PC-9 (cell line): ENCODE data around the gene USP7. TPM values are rescaled to one million over a fixed set of nuclear protein-coding genes. Genes with fewer than 3 reads are reported as not detected.

ENCODE experiments used
- BruUV-seq: library from RNA; stranded (reverse); fragments of 400-500 nt; replicated peaks from 2 replicates; lab custom pipeline; 2021; lab: Mats Ljungman, UMichigan
- CTCF ChIA-PET: fragments of 300-600 bp; sonication (Branson Sonifier 250); formaldehyde crosslinking; loops from one replicate; lab custom pipeline; 2022; ENCODE audit warnings: antibody characterized with exemption; lab: Charles Lee
- POLR2A ChIA-PET: fragments of 300-600 bp; sonication (Branson Sonifier 250); formaldehyde crosslinking; loops from one replicate; lab custom pipeline; 2022; ENCODE audit warnings: antibody characterized with exemption; ENCODE audit not compliant: unreplicated experiment; lab: Charles Lee
- DNase-seq, 2 experiments: peaks; one replicate each; pipeline versions ENCODE4 v3.0.0 to v3.0.0-alpha.2; 2015 to 2022; ENCODE audit warnings: mixed read lengths in 1 of 2
- H2AFZ ChIP-seq: fragments of 200-600 bp; sonication (generic); 2 replicates; pipeline ENCODE4 v1.8.1; 2017; ENCODE audit warnings: antibody characterized with exemption
- H3F3A ChIP-seq: fragments of 200-600 bp; sonication (generic); 2 replicates; pipeline ENCODE4 v1.8.1; 2017; ENCODE audit warnings: antibody characterized with exemption, mild to moderate bottlenecking, low read depth; ENCODE audit not compliant: insufficient read depth
- H3K27ac ChIP-seq: fragments of 200-600 bp; sonication (generic); 2 replicates; pipeline ENCODE4 v1.6.1; 2016; ENCODE audit warnings: mixed run types
- H3K27me3 ChIP-seq: fragments of 200-600 bp; sonication (generic); 2 replicates; pipeline ENCODE4 v1.6.1; 2016; ENCODE audit warnings: low read depth, mixed run types; ENCODE audit not compliant: insufficient read depth
- H3K36me3 ChIP-seq: fragments of 200-600 bp; sonication (generic); 2 replicates; pipeline ENCODE4 v1.6.1; 2016; ENCODE audit warnings: low read depth, mixed run types
- H3K4me1 ChIP-seq: fragments of 200-600 bp; sonication (generic); replicated peaks from 2 replicates; pipeline ENCODE4 v1.6.1; 2016; ENCODE audit warnings: mixed run types; ENCODE audit not compliant: insufficient read depth
- H3K4me2 ChIP-seq: fragments of 200-600 bp; sonication (generic); 2 replicates; pipeline ENCODE4 v1.6.1; 2017; ENCODE audit warnings: mixed run types
- H3K4me3 ChIP-seq: fragments of 200-600 bp; sonication (generic); 2 replicates; pipeline ENCODE4 v1.6.1; 2016; ENCODE audit warnings: mixed run types
- H3K79me2 ChIP-seq: fragments of 200-600 bp; sonication (generic); 2 replicates; pipeline ENCODE4 v1.6.1; 2017; ENCODE audit warnings: low read depth, mixed run types
- H3K9me2 ChIP-seq: fragments of 200-600 bp; sonication (generic); 2 replicates; pipeline ENCODE4 v1.8.1; 2017; ENCODE audit warnings: mild to moderate bottlenecking; ENCODE audit not compliant: insufficient read depth
- H3K9me3 ChIP-seq: fragments of 200-600 bp; sonication (generic); 2 replicates; pipeline ENCODE4 v1.8.1; 2016; ENCODE audit warnings: low read depth; ENCODE audit not compliant: insufficient read depth
- H4K20me1 ChIP-seq: fragments of 200-600 bp; sonication (generic); 2 replicates; pipeline ENCODE4 v1.8.1; 2017; ENCODE audit not compliant: insufficient read depth
- EZH2 ChIP-seq: fragments of 200-600 bp; sonication (generic); IDR thresholded peaks from 2 replicates; pipeline ENCODE4 v1.8.0; 2017; ENCODE audit warnings: antibody characterized with exemption, low read depth
- intact Hi-C: fragments of 100-400 bp; cut with micrococcal nuclease; formaldehyde crosslinking; loops from one replicate; pipeline ENCODE4 v1.10.0; 2022; ENCODE audit not compliant: unreplicated experiment
- total RNA-seq: library from RNA; stranded (reverse); gene quantifications from 2 replicates; pipeline ENCODE4 v1.2.3, GENCODE V29; 2021
- TF ChIP-seq, protein P1 (sequence below): fragments of 200-600 bp; sonication (generic); conservative IDR thresholded peaks from 2 replicates; pipeline ENCODE4 v1.6.1; 2017; ENCODE audit warnings: mixed run types, antibody characterized with exemption, mild to moderate bottlenecking, moderate library complexity

USP7 gene
- total RNA-seq, 1 experiment from 2014 or later = 167 TPM

DNA sequence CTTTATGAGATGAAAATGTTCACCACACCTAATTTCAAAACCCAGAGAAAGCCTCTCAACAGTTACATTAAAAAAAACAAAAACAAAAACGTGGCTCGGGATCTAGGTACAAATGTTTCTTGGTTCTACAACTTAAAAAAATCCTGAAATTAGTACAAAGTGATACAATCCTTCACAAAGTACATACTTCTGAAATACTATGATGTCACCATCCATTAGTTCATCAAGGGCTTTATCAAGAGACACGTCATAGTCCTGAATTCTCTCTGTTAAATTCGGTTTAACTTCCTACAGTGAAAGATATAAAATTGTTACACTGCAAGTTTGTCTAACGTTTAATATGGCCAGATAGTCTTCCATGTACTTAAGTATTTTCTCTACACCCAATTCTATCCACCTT lies 63.4 kb downstream of the USP7 start:
- no peak overlapping the region for H3K27ac ChIP-seq
- no peaks in the 10 kb centered on the region for H3K9me2 ChIP-seq
- ChIA-PET POLR2A (no interaction called here), CTCF (interaction anchor here (0.7 kb wide), 1 partner anchor 128 kb away, joined by 3 read pairs; no protein-coding TSS in a partner anchor)
- H3K4me1 ChIP-seq = no peaks in the 10 kb centered on the region
- H3F3A ChIP-seq = peaks cover 23% of the 10 kb centered on the region; the same call in 1 of the 2 replicates
- DNase-seq = no peak
- no peak for TF ChIP-seq EZH2
- TF ChIP-seq, protein P1, sequence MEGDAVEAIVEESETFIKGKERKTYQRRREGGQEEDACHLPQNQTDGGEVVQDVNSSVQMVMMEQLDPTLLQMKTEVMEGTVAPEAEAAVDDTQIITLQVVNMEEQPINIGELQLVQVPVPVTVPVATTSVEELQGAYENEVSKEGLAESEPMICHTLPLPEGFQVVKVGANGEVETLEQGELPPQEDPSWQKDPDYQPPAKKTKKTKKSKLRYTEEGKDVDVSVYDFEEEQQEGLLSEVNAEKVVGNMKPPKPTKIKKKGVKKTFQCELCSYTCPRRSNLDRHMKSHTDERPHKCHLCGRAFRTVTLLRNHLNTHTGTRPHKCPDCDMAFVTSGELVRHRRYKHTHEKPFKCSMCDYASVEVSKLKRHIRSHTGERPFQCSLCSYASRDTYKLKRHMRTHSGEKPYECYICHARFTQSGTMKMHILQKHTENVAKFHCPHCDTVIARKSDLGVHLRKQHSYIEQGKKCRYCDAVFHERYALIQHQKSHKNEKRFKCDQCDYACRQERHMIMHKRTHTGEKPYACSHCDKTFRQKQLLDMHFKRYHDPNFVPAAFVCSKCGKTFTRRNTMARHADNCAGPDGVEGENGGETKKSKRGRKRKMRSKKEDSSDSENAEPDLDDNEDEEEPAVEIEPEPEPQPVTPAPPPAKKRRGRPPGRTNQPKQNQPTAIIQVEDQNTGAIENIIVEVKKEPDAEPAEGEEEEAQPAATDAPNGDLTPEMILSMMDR = no peak
- peaks cover 12% of the 10 kb centered on the region for H4K20me1 ChIP-seq
- H3K79me2 ChIP-seq = no peaks in the 10 kb centered on the region
- no peak overlapping the region for H3K4me3 ChIP-seq
- no peaks in the 10 kb centered on the region for H3K27me3 ChIP-seq
- H3K9me3 ChIP-seq = no peaks in the 10 kb centered on the region
- intact Hi-C loops = no loop called here
- no peak overlapping the region for H3K4me2 ChIP-seq
- H3K36me3 ChIP-seq = peaks cover 46% of the 10 kb centered on the region
- no peak overlapping the region for H2AFZ ChIP-seq
- BruUV-seq = no TSS peak

DNA sequence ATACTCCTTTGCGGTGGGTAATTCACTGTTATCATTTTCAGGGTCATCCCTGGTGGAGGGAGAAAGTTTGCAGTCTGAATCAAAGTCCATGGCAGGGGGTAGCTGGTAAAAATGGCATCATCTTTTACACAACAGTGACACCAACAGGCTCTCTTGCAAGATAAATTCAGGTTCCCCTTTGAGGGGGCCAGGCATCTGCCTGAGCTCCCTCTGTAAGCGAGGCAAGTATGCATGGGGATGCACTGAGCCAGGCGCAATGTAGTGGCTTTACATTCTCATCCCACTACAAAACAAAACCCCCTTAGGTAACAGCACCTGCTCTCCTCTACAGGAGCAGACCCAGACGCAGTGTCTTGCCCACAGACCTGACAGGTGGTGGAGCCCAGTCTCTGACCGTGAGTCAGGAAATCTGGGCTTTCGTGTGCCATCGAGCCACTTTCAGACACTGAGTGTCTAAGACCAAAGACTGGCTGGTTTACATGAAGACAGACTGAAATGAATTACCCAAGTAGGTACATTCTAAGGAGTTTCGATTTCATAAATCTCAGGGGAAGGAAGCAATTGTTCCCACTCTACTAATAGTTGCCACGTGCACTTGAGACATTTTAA lies 63.9 kb downstream of the USP7 start:
- POLR2A ChIA-PET = no interaction called here

DNA sequence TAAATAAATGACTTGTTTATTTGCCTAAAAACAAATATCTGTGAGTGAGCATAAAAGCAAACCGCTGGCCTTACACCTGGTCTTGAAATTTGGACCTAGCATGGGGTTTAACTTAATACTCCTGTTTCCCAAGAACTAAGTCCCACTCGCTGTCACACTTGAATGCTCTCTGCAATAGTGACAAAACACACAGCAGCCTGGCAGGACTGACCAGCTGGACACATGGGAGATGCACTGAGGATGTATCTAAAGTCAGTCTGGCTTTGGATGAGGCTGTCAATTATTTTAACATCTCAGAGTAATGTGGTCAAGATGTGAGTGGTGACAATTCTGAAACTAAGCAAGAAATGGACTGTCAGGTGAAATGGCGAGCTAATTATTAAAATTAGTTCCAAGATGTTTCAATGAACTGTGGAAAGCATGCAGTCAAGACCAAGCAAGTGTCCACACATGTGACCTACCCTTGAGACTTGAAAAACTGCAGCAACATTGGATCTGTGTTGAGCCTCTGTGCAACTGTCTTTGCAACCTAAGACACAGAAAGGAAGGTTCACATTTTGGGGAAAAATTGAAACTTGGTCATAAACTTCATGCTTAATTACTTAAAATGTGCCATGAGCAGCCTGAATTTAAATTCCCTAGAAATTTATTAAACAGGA lies 64.9 kb downstream of the USP7 start:
- Histone ChIP-seq H3K9me2 (no peaks in the 10 kb centered on the region), H3F3A (peaks cover 28% of the 10 kb centered on the region; the same call in 1 of the 2 replicates), H3K79me2 (no peaks in the 10 kb centered on the region), H3K4me3 (no peak overlapping the region), H3K4me1 (no peaks in the 10 kb centered on the region), H3K36me3 (peaks cover 48% of the 10 kb centered on the region), H3K27me3 (no peaks in the 10 kb centered on the region), H3K9me3 (no peaks in the 10 kb centered on the region), H2AFZ (no peak overlapping the region), H3K4me2 (no peak overlapping the region), H3K27ac (no peak overlapping the region), H4K20me1 (peaks cover 16% of the 10 kb centered on the region)
- DNase-seq = no peak
- BruUV-seq = no TSS peak
- ChIA-PET POLR2A (no interaction called here), CTCF (interaction anchor here (0.9 kb wide), 1 partner anchor 60 kb away, joined by 5 read pairs; no protein-coding TSS in a partner anchor)
- no peak for TF ChIP-seq EZH2
- TF ChIP-seq, protein P1 = no peak
- intact Hi-C loops = no loop called here

More for the DNA sequence above, 63.9 kb downstream of the USP7 start:
- Histone ChIP-seq H3K4me3 (no peak overlapping the region), H3K9me2 (no peaks in the 10 kb centered on the region), H3K27ac (no peak overlapping the region), H3K9me3 (no peaks in the 10 kb centered on the region), H2AFZ (no peak overlapping the region), H3K27me3 (no peaks in the 10 kb centered on the region), H3F3A (peaks cover 23% of the 10 kb centered on the region; the same call in 1 of the 2 replicates), H3K4me1 (no peaks in the 10 kb centered on the region), H3K36me3 (peaks cover 47% of the 10 kb centered on the region), H3K79me2 (no peaks in the 10 kb centered on the region), H3K4me2 (no peak overlapping the region), H4K20me1 (peaks cover 14% of the 10 kb centered on the region)
- no peak for TF ChIP-seq EZH2
- TF ChIP-seq, protein P1 = no peak
- BruUV-seq = no TSS peak
- CTCF ChIA-PET = interaction anchor here (0.9 kb wide), 1 partner anchor 59 kb away, joined by 5 read pairs; no protein-coding TSS in a partner anchor
- DNase-seq = no peak
- intact Hi-C loops = no loop called here
